ENCODE data around the gene NSD1. TPM values are rescaled to one million over a fixed set of nuclear protein-coding genes. Genes with fewer than 3 reads are reported as not detected.

NSD1 gene
- total and polyA plus RNA-seq, 2 of the 8 experiments (the other 6 are each of a cell fraction or from before 2014, with no cell fraction given) = 22.8 to 168 TPM

GRCh38 chr5:177212242-177212641 is 78.7 kb downstream of the NSD1 start:
- no peak overlapping the region for H3K23ac ChIP-seq (ENCODE audit: insufficient read length)
- peaks cover 0 to 89% of the 10 kb centered on the region in 2 experiments; a peak in 2 of 4 replicates for H3K79me2 ChIP-seq (ENCODE audit: control insufficient read depth in 1 of 2, insufficient read depth in 2 of 2, low read length in 2 of 2)
- no peak overlapping the region for H2BK15ac ChIP-seq (ENCODE audit: low read length)
- ChIA-PET POLR2A (ENCODE audit: partially characterized antibody) (interaction anchor here (0.8 kb wide), 1 partner anchor 49 kb away, joined by 3 read pairs; no protein-coding TSS in a partner anchor), CTCF (ENCODE audit: partially characterized antibody) (no interaction called here)
- H3K79me1 ChIP-seq (ENCODE audit: low read depth, low read length) = peaks cover 3% of the 10 kb centered on the region; the same call in 1 of the 2 replicates
- peaks cover 0 to 4% of the 10 kb centered on the region in 2 experiments for H4K20me1 ChIP-seq (replicated peaks in 1 of 2; ENCODE audit: control insufficient read depth in 1 of 2, insufficient read depth in 2 of 2, low read length in 2 of 2)
- no peak overlapping the region for H2AK5ac ChIP-seq (ENCODE audit: low read depth, low read length)
- H3K18ac ChIP-seq (ENCODE audit: extremely low read depth, low read length) = no peak overlapping the region
- H3K4me1 ChIP-seq (replicated peaks in 1 of 4; ENCODE audit: control insufficient read depth in 3 of 4, insufficient read depth in 4 of 4, low read length in 3 of 4) = no peaks in the 10 kb centered on the region
- peaks cover 24 to 84% (median 37%) of the 10 kb centered on the region in 4 experiments for H3K36me3 ChIP-seq (ENCODE audit: control insufficient read depth in 2 of 4, insufficient read depth in 4 of 4, low read length in 3 of 4)
- no peak overlapping the region for H3K27ac ChIP-seq (ENCODE audit: low read depth, low read length)
- 83% methylated on average over 3 of the region's 3 CpGs; no CpG with 5 or more reads in 1 of the 2 experiments for whole genome bisulfite sequencing, 2 experiments (ENCODE audit: extremely low coverage in 1 of 2, insufficient coverage in 1 of 2, insufficient read length in 1 of 2, insufficient replicate concordance in 2 of 2, low coverage in 1 of 2, low lambda C conversion rate in 2 of 2, missing lambda C conversion rate in 1 of 2)
- no peak overlapping the region for H4K5ac ChIP-seq (ENCODE audit: insufficient read length, low read depth, low read length)
- H3K23me2 ChIP-seq (ENCODE audit: low read depth, low read length) = peaks cover 2% of the 10 kb centered on the region; the same call in 1 of the 2 replicates
- H3K56ac ChIP-seq (replicated peaks; ENCODE audit: insufficient read length, low read depth, low read length) = no peak overlapping the region
- H2AFZ ChIP-seq (ENCODE audit: low read length) = no peak overlapping the region
- H3K4me3 ChIP-seq (ENCODE audit: extremely low read depth in 1 of 4, insufficient read depth in 2 of 4, low read depth in 3 of 4, low read length in 4 of 4) = no peak overlapping the region
- no peak overlapping the region for H2BK20ac ChIP-seq (ENCODE audit: low read length)
- H2BK120ac ChIP-seq (replicated peaks; ENCODE audit: low read depth, low read length) = no peak overlapping the region
- no peak overlapping the region for H4K8ac ChIP-seq (ENCODE audit: extremely low read depth, insufficient read depth, low read length)
- DNase-seq (ENCODE audit: low read depth in 1 of 2, low spot score in 2 of 2) = no peak
- TF ChIP-seq SP1 (IDR thresholded peaks at IDR 0.05; ENCODE audit: low read depth, low read length) (no peak), JUND (IDR thresholded peaks at IDR 0.05; ENCODE audit: low read length) (no peak), CREB1 (IDR thresholded peaks at IDR 0.05) (no peak), KDM4A (IDR thresholded peaks at IDR 0.05; ENCODE audit: low read depth, low read length, severe bottlenecking) (no peak), JUN (IDR thresholded peaks at IDR 0.05; ENCODE audit: low read depth, low read length) (no peak), RNF2 (IDR thresholded peaks at IDR 0.05; ENCODE audit: borderline replicate concordance, low read depth, low read length, missing control alignments, poor library complexity, severe bottlenecking) (no peak)
- TF ChIP-seq, protein P1, sequence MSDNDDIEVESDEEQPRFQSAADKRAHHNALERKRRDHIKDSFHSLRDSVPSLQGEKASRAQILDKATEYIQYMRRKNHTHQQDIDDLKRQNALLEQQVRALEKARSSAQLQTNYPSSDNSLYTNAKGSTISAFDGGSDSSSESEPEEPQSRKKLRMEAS (IDR thresholded peaks at IDR 0.05) = no peak
- H3K14ac ChIP-seq (ENCODE audit: insufficient read length) = no peak overlapping the region
- no peaks in the 10 kb centered on the region for H3K27me3 ChIP-seq (replicated peaks in 1 of 4; ENCODE audit: control insufficient read depth in 3 of 4, extremely low read depth in 1 of 4, insufficient read depth in 3 of 4, low read length in 3 of 4)
- no peak for FAIRE-seq
- H3K4me2 ChIP-seq (ENCODE audit: insufficient read depth in 1 of 2, low read depth in 2 of 2, low read length in 2 of 2) = no peak overlapping the region
- H3K9me3 ChIP-seq (ENCODE audit: insufficient read depth in 2 of 2, low read depth in 1 of 2, low read length in 1 of 2) = no peaks in the 10 kb centered on the region
- no peak overlapping the region for H3K9ac ChIP-seq (replicated peaks in 1 of 4; ENCODE audit: extremely low read depth in 1 of 4, low read depth in 3 of 4, low read length in 3 of 4)
- no peak overlapping the region for H3K4ac ChIP-seq (replicated peaks; ENCODE audit: insufficient read length, low read depth, low read length)
- H2BK5ac ChIP-seq (ENCODE audit: low read depth, low read length) = no peak overlapping the region
- no peak overlapping the region for H4K91ac ChIP-seq (replicated peaks; ENCODE audit: insufficient read length, low read length)
- H2BK12ac ChIP-seq (ENCODE audit: low read depth, low read length) = no peak overlapping the region
